Activated B cell treated with CpG ODN at 0.5 μM for 24 hours (primary cell): Measurements from ENCODE around the gene DMKN. TPM values are rescaled to one million over a fixed set of nuclear protein-coding genes. Genes with fewer than 3 reads are reported as not detected.

Experiments used
- ATAC-seq: fragments of 200-7000 bp; cut with Tn5 transposase; one replicate; pipeline ENCODE4 v1.10.0; 2021; ENCODE audit warnings: low read depth, mild to moderate bottlenecking, moderate library complexity
- CTCF ChIA-PET: fragments of 350-600 bp; sonication (Branson Sonifier 250); formaldehyde crosslinking; loops from one replicate; lab custom pipeline; 2021; ENCODE audit warnings: antibody characterized with exemption; lab: Charles Lee
- POLR2A ChIA-PET: fragments of 350-600 bp; sonication (Branson Sonifier 250); formaldehyde crosslinking; loops from one replicate; lab custom pipeline; 2021; ENCODE audit warnings: antibody characterized with exemption; lab: Charles Lee
- DNase-seq: peaks from one replicate; pipeline ENCODE4 v3.0.0; 2022
- H3K27ac Mint-ChIP-seq: one replicate; pipeline ENCODE4 v1.8.0; 2020; ENCODE audit warnings: mixed read lengths
- H3K27me3 Mint-ChIP-seq: one replicate; pipeline ENCODE4 v1.8.0; 2021; ENCODE audit warnings: mixed read lengths
- H3K36me3 Mint-ChIP-seq: one replicate; pipeline ENCODE4 v1.8.0; 2021; ENCODE audit warnings: low read depth, mixed read lengths
- H3K4me1 Mint-ChIP-seq: one replicate; pipeline ENCODE4 v1.8.0; 2021; ENCODE audit warnings: mixed read lengths
- H3K4me3 Mint-ChIP-seq: one replicate; pipeline ENCODE4 v1.8.0; 2020; ENCODE audit warnings: mild to moderate bottlenecking, mixed read lengths
- H3K9me3 Mint-ChIP-seq: one replicate; pipeline ENCODE4 v1.8.0; 2020; ENCODE audit warnings: mixed read lengths
- CTCF ChIP-seq: fragments of 200-600 bp; IDR thresholded peaks from one replicate; pipeline ENCODE4 v1.8.0; 2022; ENCODE audit warnings: antibody characterized with exemption, mild to moderate bottlenecking
- intact Hi-C: fragments of 100-400 bp; cut with micrococcal nuclease; formaldehyde crosslinking; loops from one replicate; pipeline ENCODE4 v1.15.1; 2024
- total RNA-seq: library from RNA; stranded (reverse); gene quantifications from 2 replicates; pipeline ENCODE4 v1.2.3, GENCODE V29; 2022

Gene DMKN
- total RNA-seq, 1 donor from 2014 or later = 1.5 TPM

GRCh38 chr19:35525873-35526272 lies 12.4 kb upstream of the DMKN start:
- TF ChIP-seq CTCF = no peak
- intact Hi-C loops = no loop called here
- Mint-ChIP-seq H3K9me3 (no peaks in the 10 kb centered on the region), H3K27ac (no peak overlapping the region), H3K36me3 (no peaks in the 10 kb centered on the region), H3K4me1 (no peaks in the 10 kb centered on the region), H3K27me3 (peaks cover 34% of the 10 kb centered on the region), H3K4me3 (no peak overlapping the region)
- POLR2A ChIA-PET = interaction anchor here (0.6 kb wide), 2 partner anchors 49 to 1310 kb away, joined by 3 to 4 read pairs; no protein-coding TSS in a partner anchor
- no peak for ATAC-seq
- no peak for DNase-seq
- CTCF ChIA-PET = interaction anchor here (0.7 kb wide), 1 partner anchor 16 kb away, joined by 4 read pairs; no protein-coding TSS in a partner anchor

- peaks cover 30% of the 10 kb centered on the region for H3K27me3 Mint-ChIP-seq
- intact Hi-C loops = no loop called here
- H3K9me3 Mint-ChIP-seq = no peaks in the 10 kb centered on the region
- H3K36me3 Mint-ChIP-seq = no peaks in the 10 kb centered on the region
- DNase-seq (no peak), ATAC-seq (no peak)
- H3K27ac Mint-ChIP-seq = no peak overlapping the region
- H3K4me3 Mint-ChIP-seq = no peak overlapping the region
- POLR2A ChIA-PET = no interaction called here
- no peaks in the 10 kb centered on the region for H3K4me1 Mint-ChIP-seq
- no peak for TF ChIP-seq CTCF
- CTCF ChIA-PET = no interaction called here
Measured at GRCh38 chr19:35524181-35524837, 10.9 kb upstream of the DMKN start.

GRCh38 chr19:35522745-35523327 lies 9.4 kb upstream of the DMKN start:
- DNase-seq (no peak), ATAC-seq (no peak)
- H3K36me3 Mint-ChIP-seq = no peaks in the 10 kb centered on the region
- TF ChIP-seq CTCF = no peak
- H3K27me3 Mint-ChIP-seq = peaks cover 28% of the 10 kb centered on the region
- ChIA-PET CTCF (interaction anchor here (0.6 kb wide), 1 partner anchor 60 kb away, joined by 3 read pairs; no protein-coding TSS in a partner anchor), POLR2A (no interaction called here)
- intact Hi-C loops = no loop called here
- no peak overlapping the region for H3K27ac Mint-ChIP-seq
- no peaks in the 10 kb centered on the region for H3K4me1 Mint-ChIP-seq
- H3K9me3 Mint-ChIP-seq = no peaks in the 10 kb centered on the region
- H3K4me3 Mint-ChIP-seq = no peak overlapping the region

- ATAC-seq (no peak), DNase-seq (no peak)
- Mint-ChIP-seq H3K36me3 (no peaks in the 10 kb centered on the region), H3K4me3 (no peak overlapping the region), H3K4me1 (no peaks in the 10 kb centered on the region), H3K27ac (no peak overlapping the region), H3K9me3 (no peaks in the 10 kb centered on the region), H3K27me3 (peaks cover 22% of the 10 kb centered on the region)
- ChIA-PET CTCF (interaction anchor here (0.7 to 2.0 kb wide), 2 partner anchors 11 to 26 kb away, joined by 3 to 9 read pairs; no protein-coding TSS in a partner anchor), POLR2A (no interaction called here)
- no peak for TF ChIP-seq CTCF
- intact Hi-C loops = no loop called here
Measured at GRCh38 chr19:35521124-35521743, 7.8 kb upstream of the DMKN start.

GRCh38 chr19:35519291-35519690 lies 5.8 kb upstream of the DMKN start:
- no peak for TF ChIP-seq CTCF
- H3K27me3 Mint-ChIP-seq = peaks cover 20% of the 10 kb centered on the region
- H3K27ac Mint-ChIP-seq = no peak overlapping the region
- no peaks in the 10 kb centered on the region for H3K9me3 Mint-ChIP-seq
- H3K36me3 Mint-ChIP-seq = no peaks in the 10 kb centered on the region
- H3K4me1 Mint-ChIP-seq = no peaks in the 10 kb centered on the region
- no peak overlapping the region for H3K4me3 Mint-ChIP-seq
- intact Hi-C loops = no loop called here
- DNase-seq = no peak
- ATAC-seq = no peak
- ChIA-PET CTCF (interaction anchor here (2.0 kb wide), 1 partner anchor 9 kb away, joined by 9 read pairs; no protein-coding TSS in a partner anchor), POLR2A (no interaction called here)
